ENCODE results near the gene KBTBD12. TPM values are rescaled to one million over a fixed set of nuclear protein-coding genes. Genes with fewer than 3 reads are reported as not detected.
A peak's percentile ranks its signal among the peaks of the same experiment; 100 is the strongest.

The KBTBD12 gene
- total and polyA plus RNA-seq, 11 donors = 13.2 to 47.1 (median 29.7) TPM

DNA sequence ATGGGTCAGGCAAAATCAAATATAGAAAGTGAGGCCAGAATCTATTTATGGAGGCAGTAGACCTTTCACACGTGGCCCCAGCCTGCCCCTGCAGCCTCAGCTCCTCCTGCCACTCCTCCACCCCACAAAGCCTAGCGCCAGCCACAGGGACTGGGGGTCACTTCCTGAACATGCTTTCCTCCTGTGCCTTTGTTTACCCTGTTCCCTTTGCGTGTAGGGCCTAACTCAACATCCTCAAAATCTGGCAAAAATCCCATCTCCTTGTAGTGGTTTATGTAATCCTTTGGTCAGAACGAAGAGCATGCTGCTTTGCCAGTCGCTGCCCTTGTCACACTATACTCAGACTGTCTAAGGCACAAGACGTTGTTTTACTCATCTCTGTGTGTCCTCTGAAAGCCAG, 39.6 kb downstream of the KBTBD12 start:
- peak; percentile 91 to 95 (median 92) for ATAC-seq
- DNase-seq = peak; percentile 66 to 83 (median 76)
- no peaks in the 10 kb centered on the region for H3K27me3 ChIP-seq
- WGBS, 4 donors = 31 to 45% (median 38%) methylated on average over 6 of the region's 6 CpGs
- peak overlapping the region; percentile 63 to 95 (median 86) for H3K27ac ChIP-seq
- H3K9me3 ChIP-seq = no peaks in the 10 kb centered on the region
- H3K36me3 ChIP-seq = no peaks in the 10 kb centered on the region
- TF ChIP-seq, protein P1, sequence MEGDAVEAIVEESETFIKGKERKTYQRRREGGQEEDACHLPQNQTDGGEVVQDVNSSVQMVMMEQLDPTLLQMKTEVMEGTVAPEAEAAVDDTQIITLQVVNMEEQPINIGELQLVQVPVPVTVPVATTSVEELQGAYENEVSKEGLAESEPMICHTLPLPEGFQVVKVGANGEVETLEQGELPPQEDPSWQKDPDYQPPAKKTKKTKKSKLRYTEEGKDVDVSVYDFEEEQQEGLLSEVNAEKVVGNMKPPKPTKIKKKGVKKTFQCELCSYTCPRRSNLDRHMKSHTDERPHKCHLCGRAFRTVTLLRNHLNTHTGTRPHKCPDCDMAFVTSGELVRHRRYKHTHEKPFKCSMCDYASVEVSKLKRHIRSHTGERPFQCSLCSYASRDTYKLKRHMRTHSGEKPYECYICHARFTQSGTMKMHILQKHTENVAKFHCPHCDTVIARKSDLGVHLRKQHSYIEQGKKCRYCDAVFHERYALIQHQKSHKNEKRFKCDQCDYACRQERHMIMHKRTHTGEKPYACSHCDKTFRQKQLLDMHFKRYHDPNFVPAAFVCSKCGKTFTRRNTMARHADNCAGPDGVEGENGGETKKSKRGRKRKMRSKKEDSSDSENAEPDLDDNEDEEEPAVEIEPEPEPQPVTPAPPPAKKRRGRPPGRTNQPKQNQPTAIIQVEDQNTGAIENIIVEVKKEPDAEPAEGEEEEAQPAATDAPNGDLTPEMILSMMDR (IDR thresholded peaks at IDR 0.05) = no peak
- peak in 1 of 2 donors; percentile 20 for TF ChIP-seq POLR2A (IDR thresholded peaks at IDR 0.05)
- no peak overlapping the region for H3K4me3 ChIP-seq
- peaks cover 0 to 45% (median 21%) of the 10 kb centered on the region in 12 donors for H3K4me1 ChIP-seq
- intact Hi-C loops (cut with DNase I) = loop anchor here in 5 of 10 donors (5.0 kb wide), 2 partner anchors 37 to 302 kb away; partner anchors contain the start of gene KBTBD12 (in 4 of the 5)

DNA sequence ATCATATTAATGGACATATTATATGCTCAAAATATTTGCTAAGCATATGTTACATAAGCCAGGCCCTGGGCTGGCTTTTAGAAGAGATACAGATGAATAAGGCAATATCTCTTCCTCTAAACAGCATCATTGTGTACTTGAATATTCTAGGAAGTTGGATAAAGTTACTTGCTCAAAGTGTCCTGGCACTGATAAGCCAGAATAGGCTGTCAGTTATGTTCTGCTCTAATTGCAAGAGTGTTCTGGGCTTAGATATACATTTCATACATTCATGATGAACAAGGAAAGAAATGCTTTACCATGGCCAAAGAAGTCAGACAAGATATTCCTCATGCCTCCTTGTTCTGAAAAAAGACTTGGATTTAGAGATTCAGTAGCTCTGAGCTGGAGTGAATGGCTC, 40.7 kb downstream of the KBTBD12 start:
- TF ChIP-seq POLR2A (IDR thresholded peaks at IDR 0.05) = no peak
- TF ChIP-seq, protein P1 (IDR thresholded peaks at IDR 0.05) = no peak

DNA sequence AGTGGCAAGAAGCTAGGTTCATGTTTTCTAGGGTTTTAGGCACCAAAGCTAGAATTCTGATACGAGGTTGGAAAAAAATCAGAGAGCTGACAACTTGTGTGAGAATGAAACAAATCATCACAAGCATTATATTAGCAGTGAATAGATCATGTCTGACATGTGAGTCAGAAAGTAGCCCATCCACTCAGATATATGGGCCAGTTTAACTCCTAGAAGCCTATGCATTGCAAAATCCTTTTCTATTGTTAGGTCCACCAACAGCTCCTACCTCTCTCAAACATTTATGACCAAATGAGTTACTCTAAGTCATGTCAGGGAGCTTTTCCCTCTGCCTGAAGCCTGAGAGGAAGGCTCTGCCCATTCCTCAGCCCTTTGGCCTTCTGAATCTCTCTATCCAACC, 44.0 kb downstream of the KBTBD12 start:
- no peak for TF ChIP-seq POLR2A (IDR thresholded peaks at IDR 0.05)
- TF ChIP-seq, protein P1 (IDR thresholded peaks at IDR 0.05) = no peak
- H3K27me3 ChIP-seq = no peaks in the 10 kb centered on the region
- WGBS, 4 donors = 78 to 90% (median 83%) methylated on average over 1 of the region's 1 CpG
- no peaks in the 10 kb centered on the region for H3K36me3 ChIP-seq
- peaks cover 0 to 43% (median 18%) of the 10 kb centered on the region in 12 donors for H3K4me1 ChIP-seq
- DNase-seq = no peak
- no peaks in the 10 kb centered on the region for H3K9me3 ChIP-seq
- H3K4me3 ChIP-seq = no peak overlapping the region
- intact Hi-C loops (cut with DNase I) = loop anchor here in 2 of 10 donors (5.0 kb wide), 2 partner anchors 42 to 307 kb away; partner anchors contain the start of gene KBTBD12 (in 1 of the 2)
- H3K27ac ChIP-seq = peak overlapping the region in 9 of 12 donors; percentile 31 to 90 (median 73)
- no peak for ATAC-seq

More for the DNA sequence above, 40.7 kb downstream of the KBTBD12 start:
- H3K36me3 ChIP-seq = no peaks in the 10 kb centered on the region
- H3K9me3 ChIP-seq = no peaks in the 10 kb centered on the region
- ATAC-seq (peak in 3 of 4 donors; percentile 6 to 59 (median 18)), DNase-seq (no peak)
- peak overlapping the region; percentile 63 to 95 (median 86) for H3K27ac ChIP-seq
- H3K27me3 ChIP-seq = no peaks in the 10 kb centered on the region
- peaks cover 0 to 51% (median 22%) of the 10 kb centered on the region in 12 donors for H3K4me1 ChIP-seq
- intact Hi-C loops (cut with DNase I) = loop anchor here in 2 of 10 donors (5.0 kb wide), 2 partner anchors 38 to 303 kb away; partner anchors contain the start of gene KBTBD12 (in 1 of the 2)
- H3K4me3 ChIP-seq = no peak overlapping the region

DNA sequence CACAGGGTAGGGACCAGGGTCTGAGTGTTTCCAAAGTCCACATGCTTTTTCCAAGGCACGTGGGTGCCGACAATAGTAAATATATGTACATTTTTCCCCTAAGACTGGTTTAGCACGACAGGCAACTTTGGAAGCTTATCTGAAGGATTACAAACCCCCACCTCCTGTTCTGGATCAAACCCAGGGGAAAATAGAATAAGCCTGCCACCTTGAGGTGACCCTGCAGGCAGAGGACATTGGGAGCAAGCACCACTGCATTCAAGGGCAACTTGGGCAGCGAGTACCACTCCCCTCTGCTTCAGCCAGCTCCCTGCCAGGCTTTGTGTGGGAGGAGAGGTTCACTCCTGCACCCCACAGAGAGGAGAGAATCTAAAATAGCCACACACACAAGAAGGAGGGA, 44.8 kb downstream of the KBTBD12 start:
- H3K9me3 ChIP-seq = no peaks in the 10 kb centered on the region
- TF ChIP-seq POLR2A (IDR thresholded peaks at IDR 0.05) = no peak
- TF ChIP-seq, protein P1 (IDR thresholded peaks at IDR 0.05) = peak in 10 of 12 donors; percentile 23 to 64 (median 42)
- WGBS, 4 donors = 22 to 26% (median 24%) methylated on average over 4 of the region's 4 CpGs
- DNase-seq (peak in 4 of 5 donors; percentile 36 to 60 (median 48)), ATAC-seq (peak; percentile 11 to 68 (median 60))
- no peak overlapping the region for H3K4me3 ChIP-seq
- intact Hi-C loops (cut with DNase I) = loop anchor here in 7 of 10 donors (5.0 to 10.0 kb wide), 7 partner anchors 43 to 308 kb away; partner anchors contain the start of gene KBTBD12 (in 1 of the 7)
- no peaks in the 10 kb centered on the region for H3K27me3 ChIP-seq
- H3K27ac ChIP-seq = peak overlapping the region; percentile 18 to 90 (median 59)
- H3K4me1 ChIP-seq = peaks cover 0 to 36% (median 13%) of the 10 kb centered on the region in 12 donors
- no peaks in the 10 kb centered on the region for H3K36me3 ChIP-seq

Measured in heart left ventricle (tissue), 16 donors.